HEK293 (cell line): ENCODE data around the gene HERC3.

ENCODE experiments used
- HOXA7 ChIP-seq: sonication (generic); formaldehyde crosslinking; IDR thresholded peaks from 2 replicates; pipeline ENCODE4 v1.8.1; 2022; ENCODE audit warnings: missing genetic modification reagents, borderline replicate concordance
- SETDB1 ChIP-seq: IDR thresholded peaks from one replicate; pipeline ENCODE4 v1.6.1; 2017; ENCODE audit warnings: mild to moderate bottlenecking, low read length, moderate library complexity, mixed read lengths; ENCODE audit not compliant: insufficient read length
- ZBTB17 ChIP-seq: fragments of 450-650 bp; formaldehyde crosslinking; IDR thresholded peaks from 2 replicates; pipeline ENCODE4 v1.5.1; 2016; ENCODE audit warnings: missing biosample characterization, missing genetic modification characterization
- ZBTB21 ChIP-seq: fragments of 450-650 bp; formaldehyde crosslinking; IDR thresholded peaks from 2 replicates; pipeline ENCODE4 v1.5.1; 2017; ENCODE audit warnings: missing biosample characterization, missing genetic modification characterization
- ZNF146 ChIP-seq: fragments of 450-650 bp; formaldehyde crosslinking; IDR thresholded peaks from 2 replicates; pipeline ENCODE4 v1.5.1; 2016; ENCODE audit warnings: missing biosample characterization, missing genetic modification characterization
- ZNF501 ChIP-seq: fragments of 450-650 bp; formaldehyde crosslinking; IDR thresholded peaks from 2 replicates; pipeline ENCODE4 v1.5.1; 2016; ENCODE audit warnings: missing biosample characterization, missing genetic modification characterization
- ZNF514 ChIP-seq: fragments of 450-650 bp; formaldehyde crosslinking; IDR thresholded peaks from 2 replicates; pipeline ENCODE4 v1.5.1; 2016; ENCODE audit warnings: missing biosample characterization, missing genetic modification characterization
- ZNF654 ChIP-seq: fragments of 450-650 bp; formaldehyde crosslinking; IDR thresholded peaks from 2 replicates; pipeline ENCODE4 v1.5.1; 2016; ENCODE audit warnings: low read depth, missing biosample characterization, missing genetic modification characterization
- TF ChIP-seq, protein P1 (sequence below): fragments of 450-650 bp; formaldehyde crosslinking; IDR thresholded peaks from 2 replicates; pipeline ENCODE4 v1.5.1; 2016; ENCODE audit warnings: missing biosample characterization, missing genetic modification characterization
- TF ChIP-seq, protein P2 (sequence below): fragments of 450-650 bp; formaldehyde crosslinking; IDR thresholded peaks from 2 replicates; pipeline ENCODE4 v1.5.1; 2016; ENCODE audit warnings: missing biosample characterization, missing genetic modification characterization, low read depth

DNA sequence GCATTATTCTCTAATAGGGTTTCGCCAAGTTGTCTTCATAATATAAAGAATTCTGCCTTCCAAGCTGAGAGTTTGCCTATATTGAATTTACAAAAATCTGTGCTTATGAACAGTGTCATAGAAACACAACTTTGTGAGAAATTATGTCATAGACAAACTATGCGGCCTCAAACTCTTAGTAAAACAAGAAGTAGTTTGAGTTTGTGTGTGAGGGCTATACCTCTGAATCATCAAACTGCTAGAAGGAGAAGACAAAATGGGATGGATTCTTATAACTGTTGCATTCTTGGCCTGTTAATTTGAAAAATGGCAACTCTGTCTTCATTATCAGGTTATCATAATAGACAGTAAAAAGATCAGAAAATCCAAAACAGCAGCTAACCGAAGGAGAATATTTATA lies 151.4 kb downstream of the HERC3 start:
- TF ChIP-seq, protein P1, sequence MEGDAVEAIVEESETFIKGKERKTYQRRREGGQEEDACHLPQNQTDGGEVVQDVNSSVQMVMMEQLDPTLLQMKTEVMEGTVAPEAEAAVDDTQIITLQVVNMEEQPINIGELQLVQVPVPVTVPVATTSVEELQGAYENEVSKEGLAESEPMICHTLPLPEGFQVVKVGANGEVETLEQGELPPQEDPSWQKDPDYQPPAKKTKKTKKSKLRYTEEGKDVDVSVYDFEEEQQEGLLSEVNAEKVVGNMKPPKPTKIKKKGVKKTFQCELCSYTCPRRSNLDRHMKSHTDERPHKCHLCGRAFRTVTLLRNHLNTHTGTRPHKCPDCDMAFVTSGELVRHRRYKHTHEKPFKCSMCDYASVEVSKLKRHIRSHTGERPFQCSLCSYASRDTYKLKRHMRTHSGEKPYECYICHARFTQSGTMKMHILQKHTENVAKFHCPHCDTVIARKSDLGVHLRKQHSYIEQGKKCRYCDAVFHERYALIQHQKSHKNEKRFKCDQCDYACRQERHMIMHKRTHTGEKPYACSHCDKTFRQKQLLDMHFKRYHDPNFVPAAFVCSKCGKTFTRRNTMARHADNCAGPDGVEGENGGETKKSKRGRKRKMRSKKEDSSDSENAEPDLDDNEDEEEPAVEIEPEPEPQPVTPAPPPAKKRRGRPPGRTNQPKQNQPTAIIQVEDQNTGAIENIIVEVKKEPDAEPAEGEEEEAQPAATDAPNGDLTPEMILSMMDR: no peak
- TF ChIP-seq ZNF514 (no peak), SETDB1 (no peak), ZNF501 (no peak), ZNF654 (no peak), ZNF146 (no peak), ZBTB17 (tag by site-specific recombination) (no peak), HOXA7 (CRISPR knock-in tag) (no peak), ZBTB21 (tag by site-specific recombination) (no peak)
- TF ChIP-seq, protein P2, sequence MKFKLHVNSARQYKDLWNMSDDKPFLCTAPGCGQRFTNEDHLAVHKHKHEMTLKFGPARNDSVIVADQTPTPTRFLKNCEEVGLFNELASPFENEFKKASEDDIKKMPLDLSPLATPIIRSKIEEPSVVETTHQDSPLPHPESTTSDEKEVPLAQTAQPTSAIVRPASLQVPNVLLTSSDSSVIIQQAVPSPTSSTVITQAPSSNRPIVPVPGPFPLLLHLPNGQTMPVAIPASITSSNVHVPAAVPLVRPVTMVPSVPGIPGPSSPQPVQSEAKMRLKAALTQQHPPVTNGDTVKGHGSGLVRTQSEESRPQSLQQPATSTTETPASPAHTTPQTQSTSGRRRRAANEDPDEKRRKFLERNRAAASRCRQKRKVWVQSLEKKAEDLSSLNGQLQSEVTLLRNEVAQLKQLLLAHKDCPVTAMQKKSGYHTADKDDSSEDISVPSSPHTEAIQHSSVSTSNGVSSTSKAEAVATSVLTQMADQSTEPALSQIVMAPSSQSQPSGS (tag by site-specific recombination): no peak
